DMS53 (cell line): ENCODE results near the gene ZNF557.
A peak's percentile ranks its signal among the peaks of the same experiment; 100 is the strongest.

Experiments
- DNase-seq: peaks from one replicate; lab custom pipeline; 2025; lab: John Stamatoyannopoulos, UW

The ZNF557 gene

DNA sequence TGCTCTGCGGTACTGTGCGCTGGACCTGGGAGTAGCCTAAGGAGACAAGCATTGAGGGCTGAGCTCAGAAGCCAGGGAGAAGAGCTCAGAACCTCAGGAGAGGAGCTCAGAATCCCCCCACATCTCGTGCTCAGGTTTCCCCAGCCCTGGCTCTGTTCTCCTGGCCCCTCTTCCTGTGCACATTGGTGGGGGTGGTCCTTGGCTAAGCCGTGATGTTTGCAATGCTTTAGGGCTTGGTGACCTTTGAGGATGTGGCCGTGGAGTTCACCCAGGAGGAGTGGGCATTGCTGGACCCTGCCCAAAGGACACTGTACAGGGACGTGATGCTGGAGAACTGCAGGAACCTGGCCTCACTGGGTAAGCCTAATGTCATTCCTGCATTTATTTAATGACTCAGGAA is 6.6 kb downstream of the ZNF557 start:
- DNase-seq, result no peak

DNA sequence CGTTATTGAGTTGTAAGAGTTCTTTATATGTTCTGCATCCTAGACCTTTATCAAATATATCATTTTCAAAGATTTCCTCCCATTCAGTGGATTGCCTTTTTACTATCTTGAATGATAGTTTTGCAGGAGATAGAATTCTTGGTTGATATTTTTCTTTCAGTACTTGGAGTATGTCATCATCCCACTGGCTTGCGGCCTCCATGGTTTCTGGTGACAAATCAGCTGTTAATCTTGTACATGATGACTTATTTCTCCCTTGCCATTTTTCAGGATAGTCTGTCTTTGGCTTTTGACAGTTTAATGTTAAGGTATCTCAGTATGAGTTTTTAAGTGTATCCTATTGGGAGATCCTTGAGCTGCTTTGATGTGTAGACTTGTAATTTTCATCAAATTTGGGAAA is 8.5 kb downstream of the ZNF557 start:
- DNase-seq, result no peak

DNA sequence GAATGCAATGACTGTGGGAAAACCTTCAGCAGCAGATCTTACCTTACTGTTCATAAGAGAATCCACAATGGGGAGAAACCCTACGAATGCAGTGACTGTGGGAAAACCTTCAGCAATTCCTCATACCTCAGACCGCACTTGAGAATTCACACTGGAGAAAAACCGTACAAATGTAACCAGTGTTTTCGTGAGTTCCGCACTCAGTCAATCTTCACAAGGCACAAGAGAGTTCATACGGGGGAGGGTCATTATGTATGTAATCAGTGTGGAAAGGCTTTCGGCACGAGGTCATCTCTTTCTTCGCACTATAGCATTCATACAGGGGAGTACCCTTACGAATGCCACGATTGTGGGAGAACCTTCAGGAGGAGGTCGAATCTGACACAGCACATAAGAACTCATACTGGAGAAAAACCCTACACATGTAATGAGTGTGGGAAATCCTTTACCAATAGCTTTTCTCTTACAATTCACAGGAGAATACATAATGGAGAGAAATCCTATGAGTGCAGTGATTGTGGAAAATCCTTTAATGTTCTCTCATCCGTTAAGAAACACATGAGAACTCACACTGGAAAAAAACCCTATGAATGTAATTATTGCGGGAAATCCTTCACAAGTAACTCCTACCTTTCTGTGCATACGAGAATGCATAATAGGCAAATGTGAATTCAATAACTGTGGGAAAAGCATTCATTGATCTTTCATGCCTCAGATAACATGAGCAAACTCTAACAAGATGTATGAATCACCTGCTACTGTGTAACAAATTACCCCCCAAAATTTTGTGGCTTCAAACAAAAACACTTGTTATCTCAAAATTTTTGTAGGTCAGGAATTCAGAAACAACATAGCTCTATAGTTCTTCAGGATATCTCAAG is 13.8 kb downstream of the ZNF557 start:
- DNase-seq, result peak; percentile 53

DNA sequence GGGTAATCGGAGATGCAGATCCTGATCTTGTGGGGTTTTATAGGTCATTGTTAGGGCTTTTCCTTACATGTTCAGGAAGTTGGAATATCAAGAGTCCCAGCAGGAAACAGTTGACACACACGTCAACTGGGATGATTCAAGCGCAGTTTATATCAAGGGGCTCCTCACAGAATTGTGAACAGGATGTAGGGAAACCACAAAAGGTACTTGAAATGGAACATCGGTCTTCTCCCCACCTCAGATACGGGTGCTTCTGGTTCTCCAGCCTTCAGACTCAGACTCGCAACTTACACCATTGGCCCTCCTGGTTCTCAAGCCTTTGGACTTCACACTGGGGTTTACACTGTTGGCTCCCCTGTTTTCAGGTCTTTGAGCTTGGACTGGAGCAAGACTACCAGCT is 19.5 kb downstream of the ZNF557 start:
- DNase-seq, result no peak

DNA sequence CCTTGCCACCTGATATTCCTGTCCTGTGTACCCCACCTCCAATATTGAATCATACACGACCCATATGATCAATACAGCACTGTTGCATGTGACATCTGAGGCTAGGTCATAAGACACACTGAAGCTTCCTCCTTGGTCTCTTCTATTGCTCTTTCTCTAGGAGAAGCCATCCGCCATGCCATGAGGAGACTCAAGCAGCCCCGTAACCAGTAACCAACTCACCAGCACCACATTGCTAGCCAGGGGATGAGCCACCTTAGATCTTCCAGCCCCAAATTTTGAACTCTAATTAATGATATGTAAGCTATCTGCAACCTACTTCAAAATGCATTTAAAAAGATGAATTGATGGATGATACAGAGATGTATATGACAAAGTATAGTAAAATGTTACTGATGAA is 28.6 kb downstream of the ZNF557 start:
- no peak for DNase-seq

DNA sequence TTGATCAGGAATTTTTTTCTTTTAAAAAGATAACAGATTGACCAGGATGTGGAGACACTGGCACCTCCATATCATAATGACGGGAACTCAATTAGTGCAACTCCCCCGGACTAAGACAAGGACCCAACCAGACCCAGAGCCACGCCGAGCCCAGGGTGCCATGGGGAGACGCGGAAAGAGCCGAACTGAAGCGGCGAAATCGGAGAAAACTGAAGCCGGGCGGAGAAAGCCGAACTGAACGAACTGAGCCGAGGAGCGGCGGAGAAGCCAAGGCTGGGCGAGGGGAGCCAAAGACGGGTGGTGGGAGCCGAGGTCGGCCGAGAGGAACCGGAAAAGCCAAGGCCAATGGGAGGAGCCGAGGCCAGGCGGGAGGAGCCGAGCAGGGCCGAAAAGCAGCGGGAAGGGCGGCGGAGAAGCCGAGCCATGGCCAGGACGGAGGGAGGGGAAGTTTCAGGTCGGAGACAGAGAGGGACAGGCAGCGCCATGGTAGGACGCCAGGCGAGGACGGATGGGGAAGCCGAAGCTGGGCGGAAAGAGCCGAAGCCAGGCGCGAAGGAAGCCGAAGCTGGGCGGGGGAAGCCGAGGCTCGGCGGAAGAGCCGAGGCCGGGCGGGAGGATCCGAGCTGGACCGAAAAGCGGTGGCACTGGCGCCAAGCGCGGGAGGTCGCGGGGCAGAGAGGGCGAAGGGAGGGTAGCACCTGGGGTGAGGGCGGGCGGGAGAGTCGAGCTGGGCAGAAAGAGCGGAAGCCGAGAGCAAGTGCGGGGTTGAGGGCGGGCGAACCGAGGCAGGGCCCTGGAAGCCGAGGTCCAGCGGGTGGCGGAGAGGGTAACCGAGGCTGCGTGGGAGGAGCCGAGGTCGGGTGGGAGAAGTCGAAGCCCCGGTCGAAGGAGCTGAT is 29.4 kb downstream of the ZNF557 start:
- peak; percentile 93 for DNase-seq

DNA sequence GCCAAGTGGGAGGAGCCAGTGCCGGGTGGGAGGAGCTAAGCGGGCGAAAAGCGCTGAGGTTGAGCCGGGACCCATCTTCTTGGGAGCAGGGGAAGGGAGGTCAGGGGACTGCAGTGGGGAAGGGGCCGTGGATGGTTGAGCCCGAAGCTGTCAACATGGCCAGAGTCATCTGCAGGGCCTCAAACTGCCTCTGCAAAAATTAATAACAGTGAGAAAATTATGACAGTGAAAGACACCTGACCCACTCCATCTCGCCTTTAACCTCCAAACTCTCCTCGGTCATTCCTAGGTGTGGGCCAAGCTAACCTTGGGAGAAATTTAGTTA is 30.1 kb downstream of the ZNF557 start:
- no peak for DNase-seq

DNA sequence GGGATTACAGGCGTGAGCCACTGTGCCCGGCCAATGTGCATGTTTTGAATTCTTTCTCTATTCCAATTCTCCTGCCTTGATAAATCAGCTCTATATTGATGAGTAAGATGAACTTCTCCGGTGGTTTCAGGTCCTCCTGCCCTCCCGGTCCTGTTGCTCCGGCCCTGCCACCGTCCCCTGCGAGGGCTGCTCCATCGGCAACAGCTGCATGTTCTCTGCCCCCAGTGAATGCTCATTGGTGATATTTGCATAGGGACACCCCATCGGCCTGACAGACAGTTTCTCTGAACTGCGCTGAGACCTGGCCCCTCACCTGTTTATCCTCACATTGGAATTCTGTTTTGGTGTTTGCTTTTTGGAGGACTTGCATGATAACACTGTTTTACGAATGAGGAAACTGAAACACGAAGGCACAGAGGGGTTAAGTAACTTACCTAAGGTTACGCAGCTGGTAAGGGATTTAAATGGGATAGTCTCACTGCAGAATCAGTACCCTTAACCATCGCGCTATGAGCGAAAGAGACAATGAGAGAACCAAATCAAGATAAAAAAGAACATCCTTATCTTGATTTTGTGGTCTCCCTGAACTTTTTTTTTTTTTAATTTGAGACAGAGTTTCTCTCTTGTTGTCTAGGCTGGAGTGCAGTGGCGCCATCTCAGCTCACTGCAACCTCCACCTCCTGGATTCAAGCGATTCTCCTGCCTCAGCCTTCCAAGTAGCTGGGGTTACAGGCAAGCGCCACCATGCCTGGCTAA is 32.2 kb downstream of the ZNF557 start:
- no peak for DNase-seq

DNA sequence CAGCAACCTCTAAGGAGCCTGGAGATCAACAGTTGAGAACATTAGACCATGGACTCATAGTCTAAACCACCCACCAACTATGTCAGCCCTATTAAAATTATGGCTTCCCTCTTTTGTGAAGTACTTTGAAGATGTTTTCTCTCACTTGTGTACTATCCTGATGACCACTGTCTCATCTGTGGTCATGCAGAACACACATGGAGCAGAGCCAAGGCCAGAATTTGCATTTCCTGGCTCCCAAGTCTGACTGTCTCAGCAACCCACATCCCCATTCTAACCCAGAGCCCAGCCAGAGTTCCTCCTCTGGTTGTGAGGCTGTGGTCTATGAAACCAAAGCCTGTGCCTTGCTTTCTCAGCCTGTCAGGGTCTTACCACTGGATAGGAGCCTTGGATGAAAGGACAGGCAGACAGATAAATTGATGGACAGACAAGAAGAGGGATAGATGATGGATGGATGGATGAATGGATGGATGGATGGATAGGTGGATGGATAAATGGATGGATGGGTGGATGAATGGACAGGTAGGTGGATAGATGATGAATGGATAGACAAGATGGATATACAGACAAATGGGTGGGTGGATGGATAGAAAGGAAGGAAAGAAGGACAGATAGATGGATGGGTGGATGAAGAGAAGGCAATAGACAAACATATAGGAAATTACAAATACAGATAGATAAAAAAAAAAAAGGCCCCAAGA is 35.4 kb downstream of the ZNF557 start:
- DNase-seq, result no peak

DNA sequence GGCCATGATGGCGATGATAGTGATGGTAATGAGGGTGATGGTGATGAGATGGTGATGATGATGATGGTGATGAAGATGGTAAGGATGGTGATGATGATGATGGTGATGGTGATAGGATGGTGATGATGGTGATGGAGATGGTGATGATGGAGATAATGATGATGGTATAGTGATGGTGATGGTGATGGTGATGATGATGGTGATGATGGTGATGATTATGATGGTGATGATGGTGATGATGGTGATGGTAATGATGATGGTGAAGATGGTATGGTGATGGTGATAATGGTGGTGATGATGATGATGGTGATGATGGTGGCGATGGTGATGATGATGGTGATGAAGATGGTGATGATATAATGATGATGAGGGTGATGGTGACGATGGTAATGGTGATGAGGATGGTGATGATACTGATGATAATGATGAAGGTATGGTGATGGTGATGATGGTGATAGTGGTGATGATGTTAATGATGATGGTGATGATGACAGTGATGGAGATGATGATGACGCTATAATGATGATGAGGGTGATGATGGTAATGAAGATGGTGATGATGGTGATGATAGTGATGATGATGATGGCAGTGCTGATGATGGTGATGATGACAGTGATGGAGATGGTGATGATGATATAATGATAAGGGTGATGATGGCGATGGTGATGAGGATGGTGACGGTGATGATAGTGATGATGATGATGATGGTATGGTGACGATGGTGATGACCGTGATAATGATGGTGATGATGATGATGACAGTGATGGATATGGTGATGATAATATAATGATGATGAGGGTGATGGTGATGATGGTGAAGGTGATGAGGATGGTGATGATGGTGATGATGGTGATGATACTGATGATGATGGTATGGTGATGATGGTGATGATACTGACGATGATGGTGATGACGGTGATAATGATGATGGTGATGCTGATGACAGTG is 37.5 kb downstream of the ZNF557 start:
- DNase-seq, result no peak

DNA sequence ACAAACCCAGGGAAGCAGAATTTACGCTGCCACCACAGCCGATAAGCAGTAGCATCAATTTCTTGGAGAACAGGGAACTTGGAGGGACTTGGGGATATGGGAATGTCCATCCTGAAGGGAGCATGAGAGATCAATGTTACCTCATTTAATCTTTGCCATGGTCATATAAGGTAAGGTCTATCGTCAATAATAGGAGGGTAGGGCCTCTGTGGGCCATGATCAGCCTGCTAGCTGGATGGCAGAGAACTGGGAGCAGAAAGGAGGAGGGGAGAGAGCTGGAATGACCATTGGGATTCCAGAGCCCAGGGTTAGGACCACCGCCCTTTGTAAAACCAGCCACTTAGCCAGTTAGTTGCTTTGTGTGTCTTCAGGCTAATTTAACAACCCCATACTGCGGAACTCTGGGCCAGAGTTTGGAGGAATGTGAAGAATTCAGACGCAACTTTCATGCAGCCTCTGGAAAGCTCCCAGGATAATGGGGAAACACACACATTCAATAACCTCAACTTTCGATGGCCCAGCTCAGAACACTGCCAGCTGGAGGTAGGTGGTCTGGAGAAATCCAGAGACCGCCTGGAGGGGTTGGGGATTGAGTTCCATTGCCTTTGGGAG is 40.3 kb downstream of the ZNF557 start:
- no peak for DNase-seq

DNA sequence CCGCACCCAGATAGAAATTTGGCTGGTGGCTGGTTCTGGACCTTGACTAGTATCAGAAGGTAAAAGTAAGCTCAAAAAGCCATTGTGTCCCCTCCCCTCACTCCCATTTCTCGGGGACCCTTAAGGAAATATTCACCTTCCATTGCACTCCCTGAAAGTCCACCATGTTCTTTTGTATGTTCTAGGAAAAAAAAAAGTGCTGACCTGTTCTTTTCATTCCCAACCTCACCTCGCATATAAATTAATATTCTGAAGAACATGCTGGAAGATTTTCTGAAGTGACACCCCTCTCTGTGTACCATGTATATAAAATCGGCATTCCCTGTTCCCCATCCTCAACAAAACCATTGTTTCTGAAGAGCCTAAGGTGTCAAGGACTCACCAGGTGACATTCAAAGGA is 43.2 kb downstream of the ZNF557 start:
- DNase-seq, result no peak

DNA sequence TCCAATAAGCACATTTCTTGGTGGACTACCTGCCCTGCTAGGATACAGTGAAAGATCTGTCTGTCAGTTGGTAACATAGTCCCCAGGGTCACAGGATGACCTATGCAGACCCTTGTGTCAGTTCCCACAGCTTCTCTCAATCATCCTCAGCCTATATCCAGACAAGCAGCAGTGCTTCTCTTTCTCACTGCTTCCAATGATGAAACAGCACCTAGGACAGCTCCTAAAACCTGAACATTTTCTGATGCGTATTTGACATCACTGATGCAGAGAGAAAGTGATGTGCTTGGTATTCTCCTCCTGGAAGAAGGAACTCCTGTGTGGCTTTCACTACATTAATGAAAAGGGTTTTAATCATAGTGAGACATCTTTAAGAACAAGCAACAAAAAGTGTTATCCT is 43.7 kb downstream of the ZNF557 start:
- no peak for DNase-seq

DNA sequence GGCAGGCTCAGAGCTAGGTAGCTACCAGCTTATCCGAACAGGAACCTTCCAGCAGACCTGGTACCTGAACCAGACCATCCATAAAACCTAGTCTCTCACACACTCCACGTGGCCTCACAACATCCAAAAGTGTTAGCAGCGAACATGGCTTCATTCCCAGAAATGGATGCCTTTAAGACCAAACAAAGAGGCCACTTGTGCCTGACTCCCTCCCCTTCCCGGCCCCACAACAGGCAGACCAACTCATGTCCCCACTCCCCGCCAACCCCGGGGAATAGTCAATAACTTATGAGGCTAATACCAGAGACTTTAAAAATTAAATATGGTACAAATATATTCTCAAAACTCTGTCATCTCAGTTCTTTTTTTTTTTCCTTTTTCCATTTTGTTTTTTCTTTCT is 46.2 kb downstream of the ZNF557 start:
- no peak for DNase-seq

DNA sequence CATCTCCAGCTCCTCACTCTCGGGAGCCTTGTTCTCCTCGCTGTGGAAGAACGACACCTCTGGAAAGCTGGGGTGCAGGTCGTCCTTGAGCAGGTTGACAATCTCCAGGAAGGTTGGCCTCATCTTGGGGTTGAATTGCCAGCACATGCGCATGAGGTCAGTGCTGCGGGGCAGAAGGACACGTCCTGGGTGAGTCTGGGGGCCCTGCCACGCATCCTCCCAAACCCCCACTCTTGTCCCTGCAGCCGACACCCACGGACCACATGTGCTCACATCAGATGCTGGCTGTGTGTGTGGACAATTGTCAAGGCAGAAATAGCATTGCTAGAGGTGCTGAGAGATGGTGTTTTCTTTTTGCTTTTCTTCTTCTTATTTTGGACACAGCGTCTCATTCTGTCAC is 47.7 kb downstream of the ZNF557 start:
- no peak for DNase-seq

DNA sequence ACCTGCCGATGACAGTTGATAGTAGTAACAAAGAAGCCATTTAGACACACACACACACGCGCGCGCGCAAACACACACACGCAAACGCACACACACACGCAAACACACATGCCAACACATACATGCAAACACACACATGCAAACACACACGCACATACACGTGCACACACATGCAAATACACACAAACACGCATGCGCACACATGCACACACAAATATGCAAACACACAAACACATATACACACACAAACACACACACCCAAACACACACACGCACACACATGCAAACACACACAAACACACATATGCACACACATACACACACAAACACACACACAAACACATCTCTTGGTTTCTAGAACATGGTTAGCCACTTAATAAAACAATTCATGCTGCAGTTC is 50.1 kb downstream of the ZNF557 start:
- no peak for DNase-seq

DNA sequence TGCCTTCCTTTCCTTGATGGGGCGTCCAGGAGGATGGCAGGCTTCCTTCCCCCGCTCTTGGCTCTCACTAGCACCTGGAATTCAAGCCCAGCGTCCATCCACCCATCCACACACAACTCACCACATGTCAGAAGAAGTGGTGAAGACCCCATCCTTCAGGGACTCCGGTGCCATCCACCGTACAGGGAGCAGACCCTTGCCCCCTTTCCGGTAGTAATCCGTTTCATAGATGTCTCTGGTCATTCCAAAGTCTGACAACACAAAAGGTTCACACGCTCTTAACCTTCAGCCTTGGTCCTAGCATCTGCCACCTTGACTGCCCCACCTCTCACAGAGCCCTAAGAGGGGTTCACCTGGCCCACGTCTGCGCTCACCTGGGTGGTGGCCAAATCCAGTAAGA is 51.0 kb downstream of the ZNF557 start:
- no peak for DNase-seq

DNA sequence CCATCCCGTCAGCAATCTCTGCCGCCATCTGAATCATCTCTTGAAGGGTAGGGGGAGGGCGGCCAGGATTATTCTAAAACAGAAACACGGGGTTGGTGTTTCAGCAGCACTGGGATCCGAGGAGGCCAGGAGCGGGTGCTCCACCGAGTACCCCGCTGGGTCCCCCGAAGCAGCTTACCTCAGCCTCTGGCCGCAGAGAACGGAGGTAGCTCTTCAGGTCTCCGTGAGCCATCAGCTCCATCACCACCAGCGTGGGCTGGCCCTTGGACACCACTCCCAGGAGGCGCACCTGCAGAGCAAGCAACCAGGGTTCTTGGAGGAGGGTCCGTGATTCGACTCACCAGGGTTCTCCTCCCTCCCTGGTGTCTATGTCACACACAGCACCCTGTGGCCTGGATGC is 53.2 kb downstream of the ZNF557 start:
- no peak for DNase-seq

DNA sequence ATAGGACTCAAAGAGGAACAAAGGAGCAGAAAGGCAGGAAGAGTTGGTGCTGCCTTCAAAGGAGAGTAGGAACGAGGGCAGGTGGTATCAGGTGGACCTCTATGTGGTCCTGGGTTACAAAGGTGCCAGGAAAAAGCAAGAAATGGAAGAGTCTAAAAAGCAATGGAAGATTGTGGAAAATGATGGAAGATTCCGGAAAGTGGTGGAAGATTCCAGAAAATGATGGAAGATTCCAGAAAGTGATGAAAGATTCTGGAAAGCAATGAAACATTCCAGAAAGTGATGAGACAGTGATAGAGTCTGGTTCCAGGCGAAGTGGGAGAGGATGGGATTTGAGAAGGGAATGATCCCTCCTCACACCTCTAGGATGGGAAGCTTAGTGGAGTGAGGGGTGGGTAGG is 55.3 kb downstream of the ZNF557 start:
- DNase-seq, result no peak

DNA sequence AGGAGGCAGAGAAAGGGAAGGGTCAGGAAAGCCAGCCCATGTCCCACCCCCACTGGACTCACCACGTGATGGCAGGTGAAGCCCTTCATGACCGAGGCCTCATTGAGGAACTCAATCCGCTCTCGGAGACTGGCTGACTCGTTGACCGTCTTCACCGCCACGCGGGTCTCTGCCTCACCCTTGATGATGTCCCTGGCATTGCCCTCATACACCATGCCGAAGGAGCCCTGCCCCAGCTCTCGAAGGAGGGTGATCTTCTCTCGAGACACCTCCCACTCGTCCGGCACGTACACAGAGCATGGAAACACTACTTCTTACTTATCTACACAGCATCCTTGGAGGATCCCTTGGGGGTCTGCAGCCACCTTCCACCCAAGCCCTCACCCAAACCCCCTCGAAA is 55.7 kb downstream of the ZNF557 start:
- no peak for DNase-seq
